K562 (cell line): Measurements from ENCODE around the gene VPS9D1. TPM values are rescaled to one million over a fixed set of nuclear protein-coding genes. Genes with fewer than 3 reads are reported as not detected.

Experiments used
- ATF1 ChIP-seq, 2 experiments: fragments of 450-650 bp in 1 of 2; IDR thresholded peaks; 2 replicates each; pipeline ENCODE4 v1.6.1; 2016; ENCODE audit warnings: missing compliant biosample characterization in 1 of 2, missing genetic modification characterization in 1 of 2
- CCNT2 ChIP-seq: IDR thresholded peaks from 2 replicates; pipeline ENCODE4 v1.6.1; 2011; ENCODE audit warnings: borderline replicate concordance, low read depth, mild to moderate bottlenecking, moderate library complexity, mixed read lengths, low read length; ENCODE audit not compliant: insufficient read length; ENCODE audit errors: extremely low read depth
- ELK1 ChIP-seq: sonication (generic); formaldehyde crosslinking; IDR thresholded peaks from 2 replicates; pipeline ENCODE4 v1.8.1; 2022; ENCODE audit warnings: missing genetic modification reagents
- ESRRA ChIP-seq: fragments of 450-650 bp; IDR thresholded peaks from 2 replicates; pipeline ENCODE4 v1.6.1; 2014; ENCODE audit warnings: low read depth, mild to moderate bottlenecking, moderate library complexity, borderline replicate concordance
- FOSL1 ChIP-seq: fragments of 200-800 bp; sonication (Bioruptor generic); conservative IDR thresholded peaks from 2 replicates; pipeline ENCODE4 v1.6.1; 2016; ENCODE audit warnings: missing genetic modification characterization, missing compliant biosample characterization
- GTF2F1 ChIP-seq: IDR thresholded peaks from 2 replicates; pipeline ENCODE4 v1.6.1; 2011; ENCODE audit warnings: low read depth, low read length, improper control_type of control experiment
- HLTF ChIP-seq: fragments of 450-650 bp; IDR thresholded peaks from 2 replicates; pipeline ENCODE4 v1.6.1; 2016
- KDM1A ChIP-seq, 2 experiments: fragments of 450-650 bp; IDR thresholded peaks; 2 replicates each; pipeline ENCODE4 v1.6.1; 2016; ENCODE audit warnings: mild to moderate bottlenecking in 2 of 2
- LCOR ChIP-seq: sonication (generic); formaldehyde crosslinking; IDR thresholded peaks from 2 replicates; pipeline ENCODE4 v1.8.0; 2022; ENCODE audit warnings: mild to moderate bottlenecking, missing genetic modification reagents
- MCM2 ChIP-seq: fragments of 450-650 bp; IDR thresholded peaks from 2 replicates; pipeline ENCODE4 v1.6.1; 2017; ENCODE audit warnings: low read depth, mild to moderate bottlenecking
- MED1 ChIP-seq: sonication (generic); formaldehyde crosslinking; IDR thresholded peaks from 2 replicates; pipeline ENCODE4 v1.8.1; 2023; ENCODE audit warnings: missing genetic modification reagents, borderline replicate concordance
- NRF1 ChIP-seq, 2 experiments: fragments of 450-650 bp; IDR thresholded peaks in 1 of 2; conservative IDR thresholded peaks in 1 of 2; 2 replicates each; pipeline ENCODE4 v1.6.1; 2014; ENCODE audit warnings: mild to moderate bottlenecking in 2 of 2
- POLR3G ChIP-seq: IDR thresholded peaks from 2 replicates; pipeline ENCODE4 v1.6.1; 2011; ENCODE audit not compliant: insufficient read length, insufficient replicate concordance; ENCODE audit errors: extremely low read depth
- PTRF ChIP-seq: fragments of 450-650 bp; IDR thresholded peaks from 2 replicates; pipeline ENCODE4 v1.6.1; 2016; ENCODE audit warnings: mild to moderate bottlenecking, missing genetic modification characterization, missing compliant biosample characterization
- RBM14 ChIP-seq: fragments of 200-400 bp; formaldehyde crosslinking; IDR thresholded peaks from 2 replicates; pipeline ENCODE4 v1.6.1; 2018; ENCODE audit warnings: low read depth, mild to moderate bottlenecking, low read length, moderate library complexity, borderline replicate concordance; ENCODE audit not compliant: insufficient read depth
- SUPT5H ChIP-seq: fragments of 450-650 bp; IDR thresholded peaks from 2 replicates; pipeline ENCODE4 v1.6.1; 2016
- TAF15 ChIP-seq: fragments of 200-400 bp; formaldehyde crosslinking; IDR thresholded peaks from 2 replicates; pipeline ENCODE4 v1.6.1; 2017; ENCODE audit warnings: mild to moderate bottlenecking, low read depth, low read length, moderate library complexity
- THRA ChIP-seq: fragments of 450-650 bp; IDR thresholded peaks from 2 replicates; pipeline ENCODE4 v1.6.1; 2017; ENCODE audit warnings: mild to moderate bottlenecking, moderate library complexity
- TRIM28 ChIP-seq: fragments of 450-650 bp; IDR thresholded peaks from 2 replicates; pipeline ENCODE4 v1.6.1; 2017
- ZNF354B ChIP-seq: fragments of 250-450 bp; sonication (Bioruptor Pico); IDR thresholded peaks from 2 replicates; pipeline ENCODE4 v1.4.0; 2020
- ZNF384 ChIP-seq: IDR thresholded peaks from 2 replicates; pipeline ENCODE4 v1.6.1; 2012; ENCODE audit warnings: low read depth, low read length, improper control_type of control experiment
- ZNF445 ChIP-seq: fragments of 250-450 bp; sonication (Bioruptor Pico); IDR thresholded peaks from 2 replicates; pipeline ENCODE4 v1.4.0; 2020; ENCODE audit warnings: low read depth, mild to moderate bottlenecking, moderate library complexity
- polyA plus RNA-seq, 8 experiments: library from polyadenylated mRNA; depleted of rRNA in 4 of 8; stranded (reverse) in 5 of 8; unstranded in 3 of 8; fragments of >200 nt; fragmentation: Nextera tagmentation in 2 of 8; fragmentation: Illumina TruSeq in 1 of 8; extraction: Ambion mirVana in 2 of 8; extraction: Trizol in 1 of 8; gene quantifications; 2 replicates each; pipeline versions ENCODE4 v1.2.1 to v1.2.3, GENCODE V29; 2011 to 2014; ENCODE audit warnings: inconsistent platforms in 1 of 8, missing spikeins in 1 of 8
- total RNA-seq, 7 experiments: library from RNA; depleted of rRNA in 6 of 7; stranded (reverse); fragments of >200 nt in 6 of 7; fragmentation: Illumina TruSeq in 2 of 7; extraction: Trizol in 2 of 7; gene quantifications; 2 replicates each; pipeline versions ENCODE4 v1.2.1 to v1.2.3, GENCODE V29; 2011 to 2021; ENCODE audit warnings: low replicate concordance in 1 of 7
- TF ChIP-seq, protein P1 (sequence below): IDR thresholded peaks from 2 replicates; pipeline ENCODE4 v1.6.1; 2011; ENCODE audit not compliant: insufficient read length; ENCODE audit errors: extremely low read depth
- TF ChIP-seq, protein P2 (sequence below): fragments of 450-650 bp; formaldehyde crosslinking; IDR thresholded peaks from 2 replicates; pipeline ENCODE4 v1.4.0; 2022; ENCODE audit warnings: missing genetic modification characterization

Gene VPS9D1
- total and polyA plus RNA-seq, 9 of the 15 experiments (the other 6 are each of a cell fraction or from before 2014, with no cell fraction given), result 0.33 to 3.1 (median 1.1) TPM

- TF ChIP-seq THRA (no peak), POLR3G (no peak), TAF15 (no peak), CCNT2 (peak; percentile 69), ELK1 (CRISPR knock-in tag) (0 out of 2 replicates have a peak, but pooled peaks have one; percentile 81), KDM1A (IDR thresholded peaks at IDR 0.05) (no peak), RBM14 (no peak), PTRF (tag) (no peak), NRF1 (conservative IDR thresholded peaks at IDR 0.05 in 1 of 2, IDR thresholded peaks at IDR 0.05 in 1 of 2) (peak; percentile 90 to 91), GTF2F1 (no peak), LCOR (peak; percentile 19), ZNF384 (no peak), SUPT5H (peak; percentile 72), HLTF (no peak), ZNF445 (no peak), MCM2 (no peak), FOSL1 (tag) (no peak), ESRRA (0 out of 2 replicates have a peak, but pooled peaks have one; percentile 14), TRIM28 (no peak), ATF1 (CRISPR knock-in tag; IDR thresholded peaks at IDR 0.05) (no peak), ATF1 (tag; IDR thresholded peaks at IDR 0.05) (peak; percentile 65; the same call in 1 of the 2 replicates), MED1 (CRISPR knock-in tag) (no peak), ZNF354B (CRISPR knock-in tag) (no peak)
- TF ChIP-seq, protein P1, sequence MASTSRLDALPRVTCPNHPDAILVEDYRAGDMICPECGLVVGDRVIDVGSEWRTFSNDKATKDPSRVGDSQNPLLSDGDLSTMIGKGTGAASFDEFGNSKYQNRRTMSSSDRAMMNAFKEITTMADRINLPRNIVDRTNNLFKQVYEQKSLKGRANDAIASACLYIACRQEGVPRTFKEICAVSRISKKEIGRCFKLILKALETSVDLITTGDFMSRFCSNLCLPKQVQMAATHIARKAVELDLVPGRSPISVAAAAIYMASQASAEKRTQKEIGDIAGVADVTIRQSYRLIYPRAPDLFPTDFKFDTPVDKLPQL, result no peak
- TF ChIP-seq, protein P2, sequence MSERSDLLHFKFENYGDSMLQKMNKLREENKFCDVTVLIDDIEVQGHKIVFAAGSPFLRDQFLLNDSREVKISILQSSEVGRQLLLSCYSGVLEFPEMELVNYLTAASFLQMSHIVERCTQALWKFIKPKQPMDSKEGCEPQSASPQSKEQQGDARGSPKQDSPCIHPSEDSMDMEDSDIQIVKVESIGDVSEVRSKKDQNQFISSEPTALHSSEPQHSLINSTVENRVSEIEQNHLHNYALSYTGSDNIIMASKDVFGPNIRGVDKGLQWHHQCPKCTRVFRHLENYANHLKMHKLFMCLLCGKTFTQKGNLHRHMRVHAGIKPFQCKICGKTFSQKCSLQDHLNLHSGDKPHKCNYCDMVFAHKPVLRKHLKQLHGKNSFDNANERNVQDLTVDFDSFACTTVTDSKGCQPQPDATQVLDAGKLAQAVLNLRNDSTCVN, result no peak
Observed at GRCh38 chr16:89657442-89658220, 63.1 kb downstream of the VPS9D1 start, which contains the start of the genes CHMP1A and SPATA33 (continued).
